Adrenal gland (tissue), 12 donors: ENCODE data around the gene TPO. TPM values are rescaled to one million over a fixed set of nuclear protein-coding genes. Genes with fewer than 3 reads are reported as not detected.

ENCODE experiments used
- DNase-seq, 7 donors: peaks; one replicate each; pipeline ENCODE4 v3.0.0-alpha.2; 2019 to 2020
- H3K27ac ChIP-seq, 5 donors: fragments of 200-600 bp; sonication (generic) in 4 of 5; 1 replicate in 3 of 5; 2 replicates in 2 of 5; pipeline versions ENCODE4 v1.5.1 to v1.8.0; 2016 to 2020; ENCODE audit warnings: mild to moderate bottlenecking in 1 of 5
- H3K27me3 ChIP-seq: fragments of 200-600 bp; 2 replicates; pipeline ENCODE4 v1.8.0; 2021
- H3K36me3 ChIP-seq, 2 donors: fragments of 200-600 bp; replicated peaks in 1 of 2; 1 replicate in 1 of 2; 2 replicates in 1 of 2; pipeline versions ENCODE4 v1.5.1 to v1.8.0; 2018 to 2022
- H3K4me1 ChIP-seq, 2 donors: fragments of 200-600 bp; replicated peaks in 1 of 2; 1 replicate in 1 of 2; 2 replicates in 1 of 2; pipeline versions ENCODE4 v1.5.1 to v1.8.0; 2018 to 2021
- H3K4me3 ChIP-seq, 4 donors: fragments of 200-600 bp; sonication (generic) in 3 of 4; one replicate each; pipeline ENCODE4 v1.5.1; 2016 to 2018
- H3K9me3 ChIP-seq, 3 donors: fragments of 200-600 bp; sonication (generic) in 1 of 3; replicated peaks in 1 of 3; 1 replicate in 2 of 3; 2 replicates in 1 of 3; pipeline versions ENCODE4 v1.5.1 to v1.8.0; 2016 to 2021
- POLR2A ChIP-seq, 2 donors: fragments of 450-650 bp; IDR thresholded peaks; one replicate each; pipeline ENCODE4 v1.6.1; 2017; ENCODE audit warnings: antibody characterized with exemption in 2 of 2, mild to moderate bottlenecking in 2 of 2, moderate library complexity in 1 of 2
- WGBS, 4 donors: extraction: QIAGEN DNeasy Blood & Tissue Kit in 2 of 4; methylation state at CpG; one replicate each; pipeline versions ENCODE4 v1.1.5 to v1.1.7; 2013 to 2017; 5-methylcytosine and 5-hydroxymethylcytosine counted together
- intact Hi-C, 2 donors: fragments of 100-400 bp; cut with DNase I; formaldehyde crosslinking; loops; one replicate each; pipeline versions ENCODE4 v1.14.1 to v1.15.0; 2022 to 2023
- polyA plus RNA-seq, 3 donors: library from polyadenylated mRNA; stranded (reverse); fragments of 200-250 nt in 2 of 3; fragments of 350-450 nt in 1 of 3; fragmentation: Illumina TruSeq in 1 of 3; extraction: RNeasy Lipid Tissue Mini Kit (QIAGEN cat#74804) in 1 of 3; gene quantifications; one replicate each; pipeline ENCODE4 v1.2.3, GENCODE V29; 2013 to 2014
- total RNA-seq, 9 donors: library from RNA; depleted of rRNA in 4 of 9; stranded (reverse); fragments of >200 nt in 4 of 9; fragments of 120-200 nt in 1 of 9; fragmentation: NEBNext Ultra II Directional in 1 of 9; extraction: Animal tissue kit (Norgen Biotek cat#: 25700) in 1 of 9; gene quantifications; one replicate each; pipeline versions ENCODE4 v1.1.0 to v1.2.4, GENCODE V29; 2013 to 2023
- TF ChIP-seq, protein P1 (sequence below), 6 experiments: fragments of 450-650 bp in 4 of 6; fragments of 200-600 bp in 2 of 6; sonication (generic) in 1 of 6; IDR thresholded peaks; 1 replicate in 5 of 6; 2 replicates in 1 of 6; pipeline versions ENCODE4 v1.5.1 to v1.8.0; 2016 to 2021; ENCODE audit warnings: antibody characterized with exemption in 6 of 6, mild to moderate bottlenecking in 2 of 6, moderate library complexity in 1 of 6
- donor health status: healthy with polysubstance abuse.
- donor health status: Bipolar disorder and iron deficiency.
- donor health status: DM: yes; HTN: yes; CAD: no.
- donor health status: DM: no; HTN: no; CAD: no.
- donor health status: DM: no; HTN: no; CAD: no.
- donor health status: DM: yes; HTN: yes; CAD: no.

TPO gene
- total and polyA plus RNA-seq, 12 donors: 0.08 to 16.0 (median 1.6) TPM; not detected in 8

DNA sequence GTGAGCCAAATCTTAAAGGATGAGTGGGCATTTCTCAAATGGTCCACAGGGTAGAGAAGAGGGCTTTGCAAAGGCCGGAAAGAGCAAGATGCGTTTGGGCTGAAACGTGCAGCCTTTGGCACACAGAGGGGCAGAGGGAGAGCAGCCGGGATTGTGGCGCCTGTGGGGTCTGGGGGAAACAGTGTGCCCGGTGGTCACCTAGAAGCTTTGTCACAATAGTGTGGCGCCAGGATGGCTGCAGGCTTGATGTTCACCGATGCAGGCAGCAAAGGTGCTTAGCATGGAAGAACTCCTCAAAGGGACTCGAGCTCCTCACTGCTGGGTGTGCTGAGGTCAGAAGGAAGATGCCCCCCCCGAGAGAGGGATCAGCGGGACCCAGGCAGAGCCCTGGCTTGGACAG is 23.8 kb downstream of the TPO start:
- H3K9me3 ChIP-seq: no peaks in the 10 kb centered on the region
- no peak for DNase-seq
- H3K27me3 ChIP-seq: no peaks in the 10 kb centered on the region
- no peak overlapping the region for H3K4me3 ChIP-seq
- WGBS, 4 donors: 80 to 90% (median 84%) methylated on average over 11 of the region's 11 CpGs
- no peak overlapping the region for H3K27ac ChIP-seq
- H3K4me1 ChIP-seq: no peaks in the 10 kb centered on the region
- H3K36me3 ChIP-seq: no peaks in the 10 kb centered on the region
- TF ChIP-seq, protein P1, sequence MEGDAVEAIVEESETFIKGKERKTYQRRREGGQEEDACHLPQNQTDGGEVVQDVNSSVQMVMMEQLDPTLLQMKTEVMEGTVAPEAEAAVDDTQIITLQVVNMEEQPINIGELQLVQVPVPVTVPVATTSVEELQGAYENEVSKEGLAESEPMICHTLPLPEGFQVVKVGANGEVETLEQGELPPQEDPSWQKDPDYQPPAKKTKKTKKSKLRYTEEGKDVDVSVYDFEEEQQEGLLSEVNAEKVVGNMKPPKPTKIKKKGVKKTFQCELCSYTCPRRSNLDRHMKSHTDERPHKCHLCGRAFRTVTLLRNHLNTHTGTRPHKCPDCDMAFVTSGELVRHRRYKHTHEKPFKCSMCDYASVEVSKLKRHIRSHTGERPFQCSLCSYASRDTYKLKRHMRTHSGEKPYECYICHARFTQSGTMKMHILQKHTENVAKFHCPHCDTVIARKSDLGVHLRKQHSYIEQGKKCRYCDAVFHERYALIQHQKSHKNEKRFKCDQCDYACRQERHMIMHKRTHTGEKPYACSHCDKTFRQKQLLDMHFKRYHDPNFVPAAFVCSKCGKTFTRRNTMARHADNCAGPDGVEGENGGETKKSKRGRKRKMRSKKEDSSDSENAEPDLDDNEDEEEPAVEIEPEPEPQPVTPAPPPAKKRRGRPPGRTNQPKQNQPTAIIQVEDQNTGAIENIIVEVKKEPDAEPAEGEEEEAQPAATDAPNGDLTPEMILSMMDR (IDR thresholded peaks at IDR 0.05): no peak
- no peak for TF ChIP-seq POLR2A (IDR thresholded peaks at IDR 0.05)
- intact Hi-C loops: no loop called here

DNA sequence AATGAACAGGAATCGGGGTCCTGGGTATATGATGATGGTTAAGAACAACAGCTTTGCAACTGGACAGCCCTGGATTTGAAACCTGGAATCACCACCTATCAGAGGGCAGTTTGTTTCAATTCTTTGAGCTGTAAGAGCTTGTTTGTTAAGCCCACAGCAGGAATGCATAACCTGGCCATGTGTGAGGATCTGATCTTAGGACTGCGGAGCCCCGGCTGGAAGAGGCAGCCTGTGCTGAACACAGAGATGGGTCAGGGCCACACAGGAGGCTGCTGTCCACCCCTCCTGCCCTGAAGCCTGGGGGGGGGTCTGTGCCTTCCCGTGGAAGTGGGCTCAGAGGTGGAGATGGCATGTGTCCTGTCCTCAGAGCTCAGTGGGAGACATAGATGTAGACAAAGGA is 24.3 kb downstream of the TPO start:
- Histone ChIP-seq H3K9me3 (no peaks in the 10 kb centered on the region), H3K4me3 (no peak overlapping the region), H3K27ac (no peak overlapping the region), H3K36me3 (no peaks in the 10 kb centered on the region), H3K4me1 (no peaks in the 10 kb centered on the region), H3K27me3 (no peaks in the 10 kb centered on the region)
- TF ChIP-seq, protein P1 (IDR thresholded peaks at IDR 0.05): no peak
- TF ChIP-seq POLR2A (IDR thresholded peaks at IDR 0.05): no peak
- DNase-seq: no peak
- WGBS, 4 donors: 76 to 92% (median 85%) methylated on average over 1 to 4 of the region's 4 CpGs
- intact Hi-C loops: no loop called here

DNA sequence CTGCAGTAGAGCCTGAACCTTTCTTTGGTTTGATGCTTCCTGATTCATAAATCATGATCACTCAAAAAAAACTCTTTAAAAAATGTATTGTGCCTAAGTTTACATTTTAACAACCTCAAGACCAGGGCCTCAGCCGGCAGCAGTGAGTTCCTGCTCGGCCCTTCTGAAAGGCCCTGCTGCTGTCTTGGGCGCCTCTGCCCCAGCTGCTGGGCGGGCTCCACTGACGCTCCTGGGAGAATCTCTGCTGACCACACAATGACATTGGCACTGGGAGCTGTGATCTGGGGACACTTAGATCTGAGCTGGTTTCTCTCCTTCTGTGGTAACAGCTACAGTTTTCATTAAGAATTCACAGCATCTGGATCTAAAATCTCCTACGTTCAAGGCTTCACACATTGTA is 25.7 kb downstream of the TPO start:
- WGBS, 4 donors: 77 to 88% (median 78%) methylated on average over 6 of the region's 6 CpGs
- no peaks in the 10 kb centered on the region for H3K36me3 ChIP-seq
- no peak for DNase-seq
- intact Hi-C loops: no loop called here
- H3K27ac ChIP-seq: no peak overlapping the region
- no peak overlapping the region for H3K4me3 ChIP-seq
- no peaks in the 10 kb centered on the region for H3K27me3 ChIP-seq
- H3K4me1 ChIP-seq: no peaks in the 10 kb centered on the region
- H3K9me3 ChIP-seq: no peaks in the 10 kb centered on the region
- TF ChIP-seq, protein P1 (IDR thresholded peaks at IDR 0.05): no peak
- TF ChIP-seq POLR2A (IDR thresholded peaks at IDR 0.05): no peak

DNA sequence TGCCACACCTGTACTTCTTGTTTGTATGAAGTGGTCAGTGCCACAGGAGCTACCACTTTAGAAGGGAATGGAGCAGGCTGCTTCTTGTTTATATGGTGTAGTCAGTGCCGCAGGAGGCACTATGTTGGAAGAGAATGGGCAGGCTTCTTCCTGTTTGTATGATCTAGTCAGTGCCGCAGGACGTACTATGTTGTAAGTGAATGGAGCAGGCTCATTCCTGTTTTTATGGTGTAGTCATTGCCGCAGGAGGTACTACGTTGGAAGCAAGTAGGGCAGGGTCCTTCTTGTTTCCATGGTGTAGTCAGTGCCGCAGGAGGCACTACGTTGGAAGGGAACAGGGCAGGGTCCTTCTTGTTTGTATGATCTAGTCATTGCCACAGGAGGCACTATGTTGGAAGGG is 27.3 kb downstream of the TPO start:
- no peak for TF ChIP-seq POLR2A (IDR thresholded peaks at IDR 0.05)
- TF ChIP-seq, protein P1 (IDR thresholded peaks at IDR 0.05): no peak
- Histone ChIP-seq H3K9me3 (no peaks in the 10 kb centered on the region), H3K27ac (no peak overlapping the region), H3K36me3 (no peaks in the 10 kb centered on the region), H3K27me3 (no peaks in the 10 kb centered on the region), H3K4me1 (no peaks in the 10 kb centered on the region), H3K4me3 (no peak overlapping the region)
- intact Hi-C loops: no loop called here
- DNase-seq: no peak
- WGBS, 4 donors: 71 to 91% (median 83%) methylated on average over 5 to 7 of the region's 7 CpGs
